Transverse colon (tissue), 4 donors: ENCODE results near the gene KANK4. TPM values are rescaled to one million over a fixed set of nuclear protein-coding genes. Genes with fewer than 3 reads are reported as not detected.

Source experiments
- DNase-seq: peaks from one replicate; pipeline ENCODE4 v3.0.0-alpha.2; 2019
- H3K27ac ChIP-seq, 4 donors: fragments of 200-600 bp; sonication (generic); 2 replicates each; pipeline ENCODE4 v1.5.1; 2016 to 2018; ENCODE audit warnings: inconsistent platforms in 4 of 4
- H3K27me3 ChIP-seq: fragments of 200-600 bp; sonication (generic); 2 replicates; pipeline ENCODE4 v1.5.1; 2017; ENCODE audit warnings: inconsistent platforms
- H3K36me3 ChIP-seq, 4 donors: fragments of 200-600 bp; sonication (generic); 2 replicates each; pipeline ENCODE4 v1.5.1; 2017 to 2019; ENCODE audit warnings: inconsistent platforms in 4 of 4
- H3K4me1 ChIP-seq, 4 donors: fragments of 200-600 bp; sonication (generic); 2 replicates each; pipeline ENCODE4 v1.5.1; 2017 to 2020; ENCODE audit warnings: inconsistent platforms in 4 of 4
- H3K4me3 ChIP-seq, 4 donors: fragments of 200-600 bp; sonication (generic); 1 replicate in 1 of 4; 2 replicates in 3 of 4; pipeline versions ENCODE4 v1.5.1 to v1.6.1; 2017 to 2019; ENCODE audit warnings: inconsistent platforms in 4 of 4
- H3K9me3 ChIP-seq, 2 donors: fragments of 200-600 bp; sonication (generic); 2 replicates each; pipeline ENCODE4 v1.5.1; 2017 to 2019; ENCODE audit warnings: inconsistent platforms in 2 of 2
- CTCF ChIP-seq, 5 experiments: fragments of 200-600 bp in 3 of 5; fragments of 450-650 bp in 2 of 5; sonication (generic) in 3 of 5; IDR thresholded peaks; 1 replicate in 2 of 5; 2 replicates in 3 of 5; pipeline ENCODE4 v1.5.1; 2016 to 2017; ENCODE audit warnings: antibody characterized with exemption in 5 of 5, inconsistent platforms in 3 of 5, mild to moderate bottlenecking in 2 of 5, moderate library complexity in 1 of 5
- EP300 ChIP-seq: sonication (generic); formaldehyde crosslinking; IDR thresholded peaks from one replicate; pipeline ENCODE4 v1.6.1; 2017; ENCODE audit warnings: antibody characterized with exemption, low read depth
- POLR2A ChIP-seq: fragments of 450-650 bp; IDR thresholded peaks from one replicate; pipeline ENCODE4 v1.6.1; 2016; ENCODE audit warnings: antibody characterized with exemption, mild to moderate bottlenecking, moderate library complexity
- POLR2AphosphoS5 ChIP-seq, 3 donors: sonication (generic); formaldehyde crosslinking; IDR thresholded peaks; one replicate each; pipeline ENCODE4 v1.6.1; 2016; ENCODE audit warnings: antibody characterized with exemption in 3 of 3
- WGBS, 2 donors: methylation state at CpG; one replicate each; pipeline ENCODE4 v1.1.5; 2018; ENCODE audit warnings: low coverage in 1 of 2; 5-methylcytosine and 5-hydroxymethylcytosine counted together
- in situ Hi-C, 4 donors: fragments of 200-750 bp; cut with MboI; loops; one replicate each; pipeline versions ENCODE4 v1.15.0 to v1.15.1; 2017; ENCODE audit warnings: low sequenced_read_pairs in 3 of 4, low pct_ligation_motif_present in 1 of 4, low pct_unique_long_range_greater_than_20kb in 1 of 4
- intact Hi-C: fragments of 100-400 bp; cut with DNase I; formaldehyde crosslinking; loops from one replicate; pipeline ENCODE4 v1.15.1; 2023; ENCODE audit warnings: low total_unique reads
- total RNA-seq, 4 donors: library from RNA; depleted of rRNA; stranded (reverse); fragments of >200 nt; gene quantifications; one replicate each; pipeline ENCODE4 v1.1.0, GENCODE V29; 2016

Gene KANK4
- total RNA-seq, 4 donors from 2014 or later: 1.2 to 1.3 TPM; not detected in 2

GRCh38 chr1:62237361-62237760, 81.9 kb downstream of the KANK4 start:
- Histone ChIP-seq H3K4me1 (peaks cover 0 to 12% (median 0%) of the 10 kb centered on the region in 4 donors), H3K4me3 (no peak overlapping the region), H3K9me3 (no peaks in the 10 kb centered on the region), H3K36me3 (no peaks in the 10 kb centered on the region), H3K27ac (no peak overlapping the region), H3K27me3 (no peaks in the 10 kb centered on the region)
- intact Hi-C loops (no loop called here), in situ Hi-C loops (no loop called here)
- TF ChIP-seq POLR2A (no peak), EP300 (no peak), POLR2AphosphoS5 (IDR thresholded peaks at IDR 0.05) (no peak), CTCF (IDR thresholded peaks at IDR 0.05) (no peak)
- no peak for DNase-seq
- WGBS, 2 donors: 84 to 100% methylated on average over 1 to 4 of the region's 4 CpGs

GRCh38 chr1:62235576-62235975, 83.7 kb downstream of the KANK4 start:
- H3K27me3 ChIP-seq: no peaks in the 10 kb centered on the region
- H3K4me3 ChIP-seq: no peak overlapping the region
- H3K36me3 ChIP-seq: no peaks in the 10 kb centered on the region
- no peaks in the 10 kb centered on the region for H3K4me1 ChIP-seq
- no peaks in the 10 kb centered on the region for H3K9me3 ChIP-seq
- TF ChIP-seq POLR2A (no peak), POLR2AphosphoS5 (IDR thresholded peaks at IDR 0.05) (no peak), CTCF (IDR thresholded peaks at IDR 0.05) (no peak), EP300 (no peak)
- 80 to 98% methylated on average over 2 of the region's 2 CpGs for WGBS, 2 donors
- no peak overlapping the region for H3K27ac ChIP-seq
- no peak for DNase-seq
- in situ Hi-C loops: no loop called here
- intact Hi-C loops: no loop called here

GRCh38 chr1:62234688-62235087, 84.5 kb downstream of the KANK4 start:
- no peak overlapping the region for H3K27ac ChIP-seq
- 82% methylated on average over 3 to 6 of the region's 6 CpGs for WGBS, 2 donors
- intact Hi-C loops: no loop called here

GRCh38 chr1:62233926-62234450, 85.2 kb downstream of the KANK4 start:
- H3K27me3 ChIP-seq: no peaks in the 10 kb centered on the region
- DNase-seq: no peak
- WGBS, 2 donors: 78 to 80% methylated on average over 1 to 7 of the region's 7 CpGs
- intact Hi-C loops: no loop called here
- H3K4me1 ChIP-seq: no peaks in the 10 kb centered on the region
- no peaks in the 10 kb centered on the region for H3K9me3 ChIP-seq
- no peak overlapping the region for H3K27ac ChIP-seq
- TF ChIP-seq POLR2A (no peak), CTCF (IDR thresholded peaks at IDR 0.05) (no peak)
- no peak overlapping the region for H3K4me3 ChIP-seq
- in situ Hi-C loops: no loop called here
- H3K36me3 ChIP-seq: no peaks in the 10 kb centered on the region

More at GRCh38 chr1:62234688-62235087, 84.5 kb downstream of the KANK4 start:
- no peak for DNase-seq
- no peak overlapping the region for H3K4me3 ChIP-seq
- no peaks in the 10 kb centered on the region for H3K36me3 ChIP-seq
- no peaks in the 10 kb centered on the region for H3K9me3 ChIP-seq
- in situ Hi-C loops: no loop called here
- TF ChIP-seq POLR2A (no peak), POLR2AphosphoS5 (IDR thresholded peaks at IDR 0.05) (no peak), CTCF (IDR thresholded peaks at IDR 0.05) (no peak), EP300 (no peak)
- no peaks in the 10 kb centered on the region for H3K4me1 ChIP-seq
- H3K27me3 ChIP-seq: no peaks in the 10 kb centered on the region
